ENCODE measurements around the gene THAP5. TPM values are rescaled to one million over a fixed set of nuclear protein-coding genes. Genes with fewer than 3 reads are reported as not detected.

The THAP5 gene, protein sequence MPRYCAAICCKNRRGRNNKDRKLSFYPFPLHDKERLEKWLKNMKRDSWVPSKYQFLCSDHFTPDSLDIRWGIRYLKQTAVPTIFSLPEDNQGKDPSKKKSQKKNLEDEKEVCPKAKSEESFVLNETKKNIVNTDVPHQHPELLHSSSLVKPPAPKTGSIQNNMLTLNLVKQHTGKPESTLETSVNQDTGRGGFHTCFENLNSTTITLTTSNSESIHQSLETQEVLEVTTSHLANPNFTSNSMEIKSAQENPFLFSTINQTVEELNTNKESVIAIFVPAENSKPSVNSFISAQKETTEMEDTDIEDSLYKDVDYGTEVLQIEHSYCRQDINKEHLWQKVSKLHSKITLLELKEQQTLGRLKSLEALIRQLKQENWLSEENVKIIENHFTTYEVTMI
- 10 to 100 TPM in 1 of 3 donors, 1 to 10 TPM in 2; 5.2 to 10.5 (median 5.6) TPM for polyA plus RNA-seq

DNA sequence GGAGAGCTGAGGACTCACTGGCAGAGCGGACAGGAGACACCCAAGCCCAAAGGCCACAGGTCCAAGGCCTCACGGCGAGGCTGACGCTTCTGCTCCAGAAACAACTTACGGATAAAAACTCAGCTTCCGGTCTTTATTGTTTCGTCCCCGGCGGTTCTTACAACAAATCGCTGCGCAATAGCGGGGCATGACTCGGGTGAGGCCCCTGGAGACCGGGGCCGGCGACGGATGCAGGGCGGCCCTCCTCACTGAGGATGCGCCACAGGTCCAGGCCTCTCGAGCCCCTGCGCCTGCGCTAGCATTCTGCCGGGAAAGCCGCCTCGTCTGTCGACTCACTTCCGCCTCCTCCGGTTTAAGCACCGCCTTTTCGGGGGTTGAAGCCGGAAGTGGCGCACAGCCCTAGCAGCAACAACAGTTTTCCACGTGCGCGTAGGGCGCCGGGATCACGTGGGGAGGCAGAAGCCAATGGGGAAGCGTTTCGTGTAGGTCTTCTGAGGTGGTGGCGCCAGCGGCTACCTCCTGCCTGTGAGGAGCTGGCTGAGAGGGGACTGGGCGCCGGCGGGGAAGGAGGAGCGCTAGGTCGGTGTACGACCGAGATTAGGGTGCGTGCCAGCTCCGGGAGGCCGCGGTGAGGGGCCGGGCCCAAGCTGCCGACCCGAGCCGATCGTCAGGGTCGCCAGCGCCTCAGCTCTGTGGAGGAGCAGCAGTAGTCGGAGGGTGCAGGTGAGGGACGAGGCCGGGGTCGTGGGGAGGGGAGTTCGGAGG lies at the start of gene THAP5, which contains the start of gene DNAJB9:
TSS of gene THAP5 (minus strand) at position 326 of the 765 bp plus-strand sequence. CDS start at position 189, 137 bp downstream.
TSS of gene DNAJB9 (plus strand) at position 494 of the 765 bp plus-strand sequence. CDS start 1,853 bp downstream, outside the sequence.
- peak within 1 kb of the TSS; percentile 93 for H3K27ac ChIP-seq (ENCODE audit: low read depth, low read length)
- 0 to 1% (median 0%) methylated on average over 65 of the region's 65 CpGs for WGBS, 3 donors

DNA sequence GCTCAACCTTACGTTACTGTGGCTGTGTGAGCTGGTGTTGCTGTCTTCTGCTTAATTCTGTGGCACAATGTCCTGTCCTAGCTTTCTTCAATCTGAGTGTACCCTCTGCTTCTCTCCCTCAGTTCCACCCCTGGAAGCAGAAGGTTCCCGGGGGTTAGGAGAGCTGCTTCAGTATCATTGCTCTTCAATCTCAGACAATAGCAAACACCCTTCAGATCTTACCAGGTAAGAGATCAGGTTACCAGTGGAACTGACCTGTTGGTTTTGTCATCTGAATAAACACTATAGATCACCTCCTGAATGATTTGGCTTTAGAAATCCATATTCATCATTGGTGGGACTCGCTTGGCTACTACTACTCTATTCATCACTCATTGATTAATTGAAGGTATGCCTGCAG lies 48.5 kb upstream of the THAP5 start:
- no peak overlapping the region for H3K27ac ChIP-seq (ENCODE audit: low read depth, low read length)
- 72 to 87% (median 80%) methylated on average over 3 of the region's 3 CpGs for WGBS, 3 donors

DNA sequence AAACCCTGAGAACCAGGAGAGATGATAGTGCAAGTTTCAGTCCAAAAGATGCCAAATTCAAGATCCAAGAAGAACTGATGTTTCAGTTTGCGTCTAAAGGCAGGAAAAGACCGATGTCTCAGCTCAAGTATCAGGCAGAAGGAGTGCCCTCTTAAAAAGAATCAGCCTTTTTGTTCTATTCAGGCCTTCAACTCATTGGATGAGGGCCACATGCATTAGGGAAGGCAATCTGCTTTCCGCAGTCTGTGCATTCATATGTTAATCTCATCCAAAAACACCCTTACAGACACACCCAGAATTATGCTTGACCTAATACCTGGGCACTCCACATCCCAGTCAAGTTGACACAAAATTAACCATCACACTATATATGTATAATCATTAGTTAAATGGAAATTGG lies 45.4 kb upstream of the THAP5 start:
- 86 to 94% (median 87%) methylated on average over 3 of the region's 3 CpGs for WGBS, 3 donors
- H3K27ac ChIP-seq (ENCODE audit: low read depth, low read length), result no peak overlapping the region

DNA sequence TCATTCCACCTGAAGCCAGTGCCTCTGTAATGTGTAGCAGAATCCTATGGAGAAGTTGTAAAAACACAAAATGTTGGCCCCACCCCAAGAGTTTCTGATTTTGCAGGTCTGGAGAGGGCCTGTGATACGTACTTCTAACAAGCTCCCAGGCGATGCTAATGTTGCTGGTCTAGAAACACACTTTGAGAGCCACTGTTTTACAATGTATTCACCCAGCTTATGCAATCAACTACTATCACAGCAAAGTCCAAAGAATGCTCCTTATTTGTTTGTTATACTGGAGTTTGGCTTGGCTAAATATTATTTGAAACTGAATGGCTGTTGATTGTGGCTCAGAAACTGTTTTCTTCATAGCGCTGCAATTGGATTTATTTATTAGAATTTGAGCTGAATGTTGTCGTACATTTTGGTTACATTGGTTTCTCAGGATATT lies 44.5 kb upstream of the THAP5 start:
- WGBS, 3 donors, result 74 to 94% (median 87%) methylated on average over 4 of the region's 4 CpGs
- H3K27ac ChIP-seq (ENCODE audit: low read depth, low read length), result no peak overlapping the region

DNA sequence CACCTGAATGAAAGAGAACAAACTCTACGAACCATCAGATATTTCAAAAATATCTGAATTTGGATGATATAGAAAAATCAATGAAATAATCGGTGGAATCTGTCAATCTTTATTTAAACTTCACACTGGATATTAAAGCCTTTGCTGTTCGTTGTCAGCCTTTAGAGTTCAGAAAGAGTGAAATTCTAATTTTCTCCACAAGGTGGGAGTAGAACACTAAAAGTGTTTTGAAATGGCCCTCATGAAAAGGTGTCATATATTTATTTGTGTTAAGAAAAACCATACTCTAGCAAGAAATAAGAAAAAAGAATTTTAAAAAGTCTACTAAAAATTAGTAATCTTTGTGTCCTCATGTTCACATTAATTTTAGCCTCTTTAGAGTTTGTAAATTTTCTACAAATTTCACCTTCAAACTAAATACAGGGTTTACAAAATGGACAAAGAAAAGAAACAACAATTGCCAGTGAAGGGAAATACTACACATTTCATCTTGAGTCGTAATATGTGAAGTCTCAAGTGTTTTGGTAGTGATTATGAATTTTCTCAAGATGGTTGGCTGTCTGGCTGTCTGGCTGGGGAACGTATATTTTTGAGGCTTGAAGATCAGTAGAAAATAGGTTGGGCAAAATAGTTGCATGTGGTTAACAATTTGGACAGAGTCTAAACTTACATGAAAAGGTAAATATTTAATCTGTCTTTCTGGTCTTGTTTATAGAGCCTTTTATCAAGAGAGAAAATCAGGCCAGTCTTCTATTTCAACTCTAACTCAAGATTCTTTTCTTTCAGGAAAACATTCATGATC lies 43.8 kb upstream of the THAP5 start:
- WGBS, 3 donors, result 13 to 28% (median 27%) methylated on average over 5 of the region's 5 CpGs
- no peak overlapping the region for H3K27ac ChIP-seq (ENCODE audit: low read depth, low read length)

DNA sequence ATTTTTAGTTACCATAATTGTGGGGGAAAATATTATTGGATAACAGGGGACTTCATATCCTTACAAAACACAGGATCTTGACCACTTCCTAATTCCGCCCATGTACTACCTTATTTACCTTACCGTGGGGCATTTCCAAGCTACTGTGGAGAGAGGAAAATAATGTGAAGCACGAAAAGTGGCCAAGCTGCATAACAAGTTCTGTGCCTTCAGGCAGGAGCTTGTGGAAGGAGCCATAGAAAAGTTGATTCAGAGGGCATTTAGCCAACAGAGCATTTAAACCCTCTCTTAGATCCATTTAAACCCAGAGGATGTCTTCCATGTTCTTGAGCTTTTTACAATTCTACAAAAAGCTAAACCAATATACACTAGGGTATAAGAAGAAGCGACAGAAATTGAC lies 41.8 kb upstream of the THAP5 start:
- H3K27ac ChIP-seq (ENCODE audit: low read depth, low read length), result no peak overlapping the region
- WGBS, 3 donors, result 62 to 76% (median 69%) methylated on average over 4 of the region's 4 CpGs

DNA sequence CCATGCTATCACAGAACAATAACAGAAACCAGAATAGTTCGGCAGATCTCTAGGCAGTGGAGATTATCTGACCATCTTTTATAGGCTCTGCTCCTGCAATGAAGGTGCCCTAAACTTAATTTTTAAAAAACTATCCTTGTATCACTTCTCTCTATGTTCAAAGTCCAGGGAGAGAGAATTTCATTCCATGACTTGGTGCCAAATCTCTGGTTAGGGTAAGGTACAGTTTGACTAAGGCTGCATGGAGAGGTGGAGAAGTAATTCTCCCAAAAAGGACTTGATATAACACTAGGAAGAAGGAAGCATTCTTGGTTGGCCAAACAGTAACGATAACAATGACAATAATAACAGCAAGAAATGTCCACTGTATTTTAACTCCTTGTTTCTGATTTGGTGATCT lies 40.1 kb upstream of the THAP5 start:
- WGBS, 3 donors, result 82 to 88% (median 83%) methylated on average over 2 of the region's 2 CpGs
- no peak overlapping the region for H3K27ac ChIP-seq (ENCODE audit: low read depth, low read length)

DNA sequence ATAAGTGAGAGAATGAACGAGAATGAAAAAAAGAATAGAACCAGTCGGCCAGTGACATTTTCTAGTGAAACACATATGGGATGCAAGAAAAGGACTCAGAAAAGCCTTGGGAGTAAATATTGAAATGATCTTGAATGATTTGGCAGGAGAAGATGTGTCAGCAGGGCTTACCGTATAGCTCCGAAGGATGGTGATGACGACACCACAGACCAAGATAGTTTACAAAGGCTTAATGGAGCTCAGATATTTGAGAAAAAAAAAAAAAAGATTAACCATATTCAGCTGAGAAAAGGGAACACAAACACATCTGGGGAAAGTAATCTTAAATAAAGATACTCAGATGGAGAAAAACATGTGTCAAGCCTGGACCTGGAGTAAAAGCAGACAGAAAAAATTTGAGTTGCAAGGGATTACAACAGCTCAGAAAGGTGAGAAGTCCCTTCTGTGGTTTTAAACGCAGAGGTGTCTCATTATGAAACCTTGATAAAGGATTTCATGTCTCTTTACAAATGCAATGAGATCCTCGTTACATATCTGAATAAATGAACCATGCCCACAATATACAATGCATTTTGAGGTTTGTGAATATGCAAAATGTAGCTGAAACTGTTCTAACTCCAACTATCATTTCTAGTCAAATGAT lies 36.2 kb upstream of the THAP5 start:
- WGBS, 3 donors, result 72 to 83% (median 74%) methylated on average over 7 of the region's 7 CpGs

DNA sequence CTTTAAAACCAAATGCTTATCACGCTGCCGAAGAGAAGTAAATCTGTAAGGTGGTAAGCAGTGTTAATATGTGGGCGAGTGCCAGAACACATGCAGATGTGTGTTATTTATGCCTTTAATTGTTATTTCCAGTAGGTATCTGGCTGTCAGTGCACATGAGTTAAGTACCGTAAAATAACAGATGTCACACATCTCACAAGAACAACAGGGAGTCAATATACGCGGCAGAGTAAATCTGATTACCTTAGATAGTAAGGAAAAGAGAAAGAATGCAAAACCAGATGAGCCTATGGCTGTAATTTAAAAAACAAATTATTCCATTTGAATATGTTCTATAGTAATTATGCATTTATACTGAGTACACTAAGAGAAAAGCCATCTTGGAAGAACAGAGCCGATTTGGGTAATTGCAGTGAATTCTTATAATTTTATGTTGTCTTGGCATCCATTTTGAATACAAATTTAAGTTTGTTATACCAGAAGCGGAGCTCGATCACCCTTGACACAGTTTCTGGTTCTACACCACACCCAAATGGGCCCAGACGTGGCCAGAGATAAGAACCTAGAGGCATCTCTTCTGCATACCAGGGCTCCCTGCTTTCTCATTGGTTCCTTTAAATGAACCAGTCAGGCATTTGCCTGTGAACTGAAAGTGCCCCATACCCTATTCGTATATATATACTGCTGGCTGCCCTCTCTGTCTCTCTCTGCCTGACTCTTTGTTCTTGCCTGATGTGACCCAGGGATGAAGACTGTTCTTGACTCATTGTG lies 35.0 kb upstream of the THAP5 start:
- 72 to 92% (median 85%) methylated on average over 11 of the region's 11 CpGs for WGBS, 3 donors

More for the DNA sequence above, 36.2 kb upstream of the THAP5 start:
- H3K27ac ChIP-seq (ENCODE audit: low read depth, low read length), result no peak overlapping the region

DNA sequence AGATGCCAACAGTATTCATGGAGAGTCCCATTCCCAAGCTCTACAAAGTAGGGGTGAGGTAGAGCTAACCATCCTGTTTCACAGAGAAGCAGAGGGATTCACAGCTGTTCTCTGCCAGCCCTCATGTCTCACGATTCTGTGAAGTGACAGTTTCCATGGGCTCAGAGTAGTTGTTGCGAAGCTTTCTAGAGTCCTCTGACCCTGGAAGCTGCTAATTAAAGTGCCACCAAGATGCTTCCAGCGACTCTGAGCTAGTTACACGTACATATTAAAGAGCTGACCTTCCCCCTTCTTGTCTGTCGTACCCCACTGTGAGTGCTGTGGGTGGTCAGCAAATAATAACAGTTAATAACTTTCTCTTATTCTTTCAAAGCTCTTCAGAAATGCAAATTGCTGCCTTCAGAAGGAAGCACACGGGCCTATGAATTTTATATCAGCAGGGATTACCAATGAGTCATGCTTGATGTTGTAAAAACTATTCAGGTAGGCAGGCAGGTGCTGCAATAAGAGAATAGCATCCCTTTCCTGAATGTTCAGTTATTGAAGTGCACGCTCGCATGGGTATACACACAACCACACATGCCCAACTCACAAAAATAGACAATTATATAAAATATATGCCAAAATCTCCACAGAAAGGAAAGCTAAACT lies 34.3 kb upstream of the THAP5 start:
- H3K27ac ChIP-seq (ENCODE audit: low read depth, low read length), result no peak overlapping the region
- 73 to 85% (median 76%) methylated on average over 8 of the region's 8 CpGs for WGBS, 3 donors

More for the DNA sequence above, 35.0 kb upstream of the THAP5 start:
- no peak overlapping the region for H3K27ac ChIP-seq (ENCODE audit: low read depth, low read length)

DNA sequence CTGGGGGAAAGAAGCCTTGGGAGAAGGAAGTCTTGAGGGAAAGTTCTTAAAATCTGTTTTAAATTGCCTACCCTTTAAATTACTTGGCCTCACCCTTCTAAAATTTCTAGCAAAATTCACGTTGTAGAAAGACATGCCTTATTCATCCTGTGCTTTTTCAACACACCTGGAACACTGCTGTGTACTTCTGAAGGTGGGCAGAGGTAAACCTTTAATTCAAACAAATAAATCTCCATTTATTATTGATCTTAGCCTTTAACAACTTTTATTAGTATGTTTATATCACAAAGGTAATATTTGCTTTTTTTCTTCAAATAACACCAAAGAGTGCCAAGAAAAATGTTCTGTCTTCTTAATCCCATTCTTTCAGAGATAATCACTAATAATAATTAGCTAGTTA lies 30.9 kb upstream of the THAP5 start:
- WGBS, 3 donors, result 36 to 64% (median 63%) methylated on average over 1 of the region's 1 CpG
- no peak overlapping the region for H3K27ac ChIP-seq (ENCODE audit: low read depth, low read length)

DNA sequence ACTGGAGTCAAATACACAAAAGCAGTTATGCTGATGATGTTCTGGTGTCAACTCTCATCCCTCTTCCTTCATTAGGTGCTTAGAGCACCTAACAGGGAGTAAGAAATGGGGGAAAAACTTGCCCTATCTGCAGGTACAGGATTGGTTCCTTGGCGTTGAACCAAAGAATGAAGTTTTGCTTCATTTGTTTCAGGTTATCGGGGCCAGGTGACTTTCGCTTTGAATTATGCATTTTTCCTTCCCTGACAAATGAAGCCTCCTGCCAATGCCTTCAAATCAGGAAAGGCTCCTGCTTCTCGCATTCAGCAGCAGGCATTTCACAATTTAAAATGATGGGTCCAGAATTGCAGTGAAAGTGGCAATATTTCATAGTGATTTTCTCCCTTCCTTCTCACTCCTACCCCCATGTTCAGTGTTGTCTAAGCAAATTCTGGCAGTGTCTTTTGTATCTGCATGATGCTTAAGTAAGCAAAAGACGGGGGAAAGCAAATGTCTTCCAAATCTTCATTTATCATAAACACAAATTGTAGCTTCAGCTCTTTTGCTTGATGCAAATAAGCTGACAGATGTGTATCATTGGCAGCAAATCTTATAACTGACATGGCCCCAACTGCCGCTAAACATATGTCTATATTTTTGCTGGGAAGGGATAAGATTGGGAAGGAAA lies 29.5 kb upstream of the THAP5 start:
- 63 to 83% (median 81%) methylated on average over 6 of the region's 6 CpGs for WGBS, 3 donors
- H3K27ac ChIP-seq (ENCODE audit: low read depth, low read length), result no peak overlapping the region

DNA sequence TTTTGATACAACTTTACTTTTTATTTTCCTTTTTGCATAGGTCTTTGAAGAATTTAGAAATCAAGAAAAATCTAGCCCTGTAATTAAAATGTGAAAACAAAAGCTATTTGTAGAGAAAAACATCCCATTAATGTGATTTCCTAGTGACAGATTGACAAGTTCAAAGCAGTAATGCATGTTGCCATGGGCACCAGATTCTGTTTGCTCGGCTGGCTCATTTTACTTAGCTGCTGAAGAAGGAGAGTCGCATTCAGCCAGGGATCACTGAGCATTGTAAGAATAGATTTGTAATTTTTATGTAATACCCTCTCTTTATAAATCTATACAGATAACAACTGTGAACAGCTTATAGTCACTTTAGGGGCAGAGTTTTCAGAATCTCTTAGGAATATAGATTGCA lies 28.6 kb upstream of the THAP5 start:
- no peak overlapping the region for H3K27ac ChIP-seq (ENCODE audit: low read depth, low read length)
- WGBS, 3 donors, result 38 to 85% (median 66%) methylated on average over 2 of the region's 2 CpGs

DNA sequence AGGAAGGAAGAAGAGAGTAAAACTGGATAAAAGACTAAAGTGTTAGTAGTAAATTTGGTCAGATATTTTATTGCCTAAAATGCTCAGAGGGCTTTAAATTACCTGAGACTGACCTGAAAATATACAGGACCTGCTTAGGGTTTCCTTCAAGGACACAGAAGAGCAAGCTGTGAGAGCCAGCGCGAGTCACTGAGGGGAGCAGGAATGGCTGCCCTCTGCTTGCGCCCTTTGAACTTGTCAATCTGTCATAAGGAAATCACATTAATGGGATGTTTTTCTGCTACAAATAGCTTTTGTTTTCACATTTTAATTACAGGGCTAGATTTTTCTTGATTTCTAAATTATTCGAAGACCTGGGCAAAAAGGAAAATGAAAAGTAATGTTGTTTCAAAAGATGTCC lies 27.1 kb upstream of the THAP5 start:
- 60 to 96% (median 94%) methylated on average over 4 of the region's 4 CpGs for WGBS, 3 donors
- H3K27ac ChIP-seq (ENCODE audit: low read depth, low read length), result no peak overlapping the region

DNA sequence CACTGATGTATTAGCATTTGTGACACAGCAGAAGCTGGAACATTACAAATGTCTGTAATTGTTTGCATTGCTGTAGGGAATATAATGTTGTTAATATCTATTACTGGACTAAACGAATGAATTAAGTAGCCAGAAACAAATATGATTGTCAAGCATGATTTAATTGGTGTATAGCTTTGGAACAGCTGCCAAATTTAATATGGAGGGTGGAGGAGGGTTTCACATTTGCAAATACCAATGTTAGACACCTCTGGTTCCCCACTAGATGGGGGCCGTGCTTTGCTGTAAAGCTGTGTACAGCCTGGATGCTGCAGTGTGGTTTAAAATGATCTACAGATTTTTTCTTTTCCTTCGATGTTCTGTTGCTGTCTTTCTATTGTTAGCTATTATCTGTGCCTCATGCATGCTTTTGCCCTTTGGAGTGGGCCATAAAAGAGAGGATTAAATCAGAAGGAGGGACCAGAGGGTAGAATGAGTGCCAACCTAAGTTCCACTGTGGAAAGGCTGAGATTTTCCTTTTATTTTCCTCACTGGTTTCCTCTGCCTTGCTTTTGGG lies 23.2 kb upstream of the THAP5 start:
- no peak overlapping the region for H3K27ac ChIP-seq (ENCODE audit: low read depth, low read length)
- 39 to 59% (median 53%) methylated on average over 3 of the region's 3 CpGs for WGBS, 3 donors

DNA sequence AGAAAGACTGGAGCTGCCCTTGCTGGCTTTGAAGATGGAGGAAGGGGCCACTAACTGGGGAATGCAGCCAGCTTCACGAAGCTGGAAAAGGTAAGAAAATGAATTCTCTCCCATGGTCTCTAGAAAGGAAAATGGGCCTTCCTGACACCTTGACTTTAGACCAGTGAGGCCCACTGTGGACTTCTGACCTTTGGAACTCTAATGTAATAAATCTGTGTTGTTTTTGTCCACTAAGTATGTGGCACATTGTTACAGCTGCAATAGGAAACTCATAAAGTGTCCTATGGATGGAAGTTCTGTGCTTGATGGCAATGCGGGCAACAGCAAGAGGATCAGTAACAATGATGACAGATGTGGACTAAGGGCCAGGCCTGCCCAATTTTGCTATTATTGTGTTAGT lies 21.1 kb upstream of the THAP5 start:
- no peak overlapping the region for H3K27ac ChIP-seq (ENCODE audit: low read depth, low read length)
- WGBS, 3 donors, result 76 to 82% (median 81%) methylated on average over 2 of the region's 2 CpGs

Measured in adipose tissue (tissue), 3 donors.